Right forelimb (tissue), 1 donor: ENCODE measurements around the gene ADARB1.

Experiments used
- DNase-seq: peaks from one replicate; pipeline ENCODE4 v3.0.0-alpha.2; 2018

ADARB1 gene

DNA sequence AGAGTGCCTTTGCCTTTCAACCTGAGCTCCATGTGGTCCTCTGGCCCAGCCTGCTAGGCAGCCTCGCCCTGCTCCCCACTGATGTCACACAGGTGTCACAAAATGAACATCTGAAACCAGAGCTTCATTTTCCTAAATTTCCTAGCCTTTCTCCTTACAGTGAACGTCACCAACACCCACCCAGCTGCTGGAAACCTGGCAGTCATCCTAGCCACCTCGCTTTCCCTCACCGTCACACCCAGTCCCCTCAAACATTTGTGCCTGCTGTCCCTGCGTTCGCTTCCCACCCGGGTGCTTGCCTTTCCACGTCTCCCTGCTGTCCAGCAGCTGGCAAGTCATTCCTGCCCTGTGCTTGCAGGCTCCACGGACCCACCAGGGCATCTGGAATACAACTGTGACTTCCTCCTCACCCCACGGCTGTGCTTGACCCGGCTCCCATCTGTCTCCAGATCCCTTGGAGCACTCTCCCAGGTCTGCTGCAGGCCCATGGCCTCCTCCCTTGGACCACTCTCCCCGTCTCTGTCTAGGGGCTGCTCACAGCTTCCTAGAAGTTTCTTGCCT, 23.5 kb downstream of the ADARB1 start:
- no peak for DNase-seq

GRCh38 chr21:45098867-45099266, 24.5 kb downstream of the ADARB1 start:
- no peak for DNase-seq

- DNase-seq = no peak
Measured at GRCh38 chr21:45099571-45099970, 25.2 kb downstream of the ADARB1 start.

- DNase-seq = no peak
Measured at GRCh38 chr21:45100866-45101265, 26.5 kb downstream of the ADARB1 start.

GRCh38 chr21:45102391-45102932, 28.1 kb downstream of the ADARB1 start:
- DNase-seq = no peak

DNA sequence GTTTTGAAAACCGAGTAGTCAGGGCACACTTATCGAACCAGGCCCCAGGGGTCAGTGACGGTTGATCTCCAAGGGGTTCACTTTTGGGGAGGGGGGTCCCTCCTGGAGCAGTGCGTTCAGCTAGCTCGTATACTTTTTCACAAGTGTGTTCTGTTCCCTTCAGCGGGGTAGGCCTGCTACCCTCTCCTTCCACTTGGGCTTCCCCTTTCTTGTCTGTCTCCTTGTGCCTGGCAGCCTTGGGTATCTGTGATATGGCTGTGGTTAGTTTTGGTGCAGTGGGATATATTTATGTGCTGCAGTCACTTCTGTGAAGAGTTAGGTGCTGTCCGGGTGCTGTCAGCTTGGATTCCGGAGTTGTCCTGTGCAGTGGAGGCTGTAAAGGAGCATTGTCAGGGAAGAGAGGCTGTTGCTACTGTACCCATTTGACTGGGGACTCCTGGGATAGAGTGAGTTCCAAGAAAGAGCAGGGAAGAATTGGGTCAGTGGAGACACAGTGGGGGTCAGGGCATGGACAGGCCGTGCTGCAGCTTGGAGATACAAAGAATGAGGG, 29.7 kb downstream of the ADARB1 start:
- DNase-seq = no peak

- DNase-seq = no peak
Measured at GRCh38 chr21:45104560-45104959, 30.2 kb downstream of the ADARB1 start.

GRCh38 chr21:45105906-45106485, 31.6 kb downstream of the ADARB1 start:
- no peak for DNase-seq

- DNase-seq = no peak
Measured at GRCh38 chr21:45108034-45108790, 33.8 kb downstream of the ADARB1 start.

DNA sequence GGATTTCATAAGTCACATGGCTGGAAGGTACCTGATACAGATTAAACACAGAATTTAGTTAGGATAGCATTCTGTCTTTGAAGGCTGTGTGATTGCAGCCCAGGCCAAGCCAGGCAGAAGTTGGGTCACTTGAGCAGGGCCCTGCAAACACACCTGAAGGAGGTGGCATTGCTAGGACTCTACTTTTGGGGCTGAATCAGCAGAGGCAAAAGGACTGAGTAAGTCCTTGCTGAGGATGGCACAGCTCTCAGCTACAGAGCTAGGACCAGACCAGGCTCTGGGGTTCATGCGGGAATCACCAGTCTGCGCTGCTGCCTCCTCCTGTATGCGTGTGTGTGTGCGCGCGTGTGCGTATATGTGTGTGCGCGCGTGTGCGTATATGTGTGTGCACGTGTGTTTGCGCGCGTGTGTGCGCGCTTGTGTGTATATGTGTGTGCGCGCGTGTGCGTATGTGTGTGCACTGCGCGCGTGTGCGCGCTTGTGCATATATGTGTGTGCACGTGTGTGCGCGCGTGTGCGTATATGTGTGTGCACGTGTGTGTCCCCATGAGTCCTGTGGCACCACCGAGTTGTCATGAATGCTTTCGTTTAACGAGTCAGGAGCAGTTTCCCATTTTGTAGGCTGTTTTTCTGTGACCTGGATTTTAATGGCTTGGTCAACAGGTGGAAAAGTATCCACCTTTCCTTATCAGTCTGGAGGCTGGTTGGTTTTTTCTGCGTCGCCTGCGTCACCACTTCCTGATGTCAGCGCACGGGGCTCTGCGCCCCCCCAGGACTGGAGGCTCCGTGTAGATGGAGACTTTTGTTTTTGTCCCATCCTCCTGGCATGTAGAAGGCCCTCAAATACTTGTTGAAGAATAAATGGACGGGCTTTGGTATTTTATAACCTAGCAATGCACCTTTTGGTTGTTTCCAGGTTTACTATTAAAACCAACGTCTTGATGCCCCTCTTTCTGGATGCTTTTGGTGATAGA, 34.7 kb downstream of the ADARB1 start:
- no peak for DNase-seq

DNA sequence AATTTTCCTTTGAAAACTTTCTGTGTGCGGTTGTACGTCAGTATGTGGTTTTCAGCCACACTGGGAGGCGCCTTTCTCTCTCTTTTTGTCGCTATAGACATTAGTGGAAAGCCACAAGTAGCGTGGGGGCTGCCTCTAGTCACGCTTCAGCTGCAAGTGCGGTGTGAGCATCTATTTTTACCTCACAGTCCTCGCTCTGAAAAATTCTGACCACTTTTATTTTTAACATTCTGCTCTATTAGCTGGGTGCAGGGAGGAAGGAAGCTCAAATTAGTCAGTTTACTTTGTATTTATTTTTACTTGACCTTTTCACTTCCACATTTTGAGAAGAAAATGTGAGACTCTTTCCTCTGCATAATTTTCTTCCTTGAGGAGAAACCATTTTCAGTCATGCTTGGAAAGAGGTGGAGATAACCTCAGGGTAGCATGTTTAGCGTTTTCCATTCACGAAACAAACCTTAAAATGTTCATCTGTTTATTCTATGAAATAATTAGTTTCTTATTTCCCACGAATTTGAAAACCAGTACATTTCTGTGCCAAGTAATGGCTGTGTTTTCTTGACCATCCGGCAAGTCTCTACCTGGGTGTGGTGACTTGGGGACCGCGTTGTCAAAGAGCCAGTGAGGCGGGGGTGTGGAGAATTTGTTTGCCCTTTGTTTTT, 35.6 kb downstream of the ADARB1 start:
- DNase-seq = no peak

DNA sequence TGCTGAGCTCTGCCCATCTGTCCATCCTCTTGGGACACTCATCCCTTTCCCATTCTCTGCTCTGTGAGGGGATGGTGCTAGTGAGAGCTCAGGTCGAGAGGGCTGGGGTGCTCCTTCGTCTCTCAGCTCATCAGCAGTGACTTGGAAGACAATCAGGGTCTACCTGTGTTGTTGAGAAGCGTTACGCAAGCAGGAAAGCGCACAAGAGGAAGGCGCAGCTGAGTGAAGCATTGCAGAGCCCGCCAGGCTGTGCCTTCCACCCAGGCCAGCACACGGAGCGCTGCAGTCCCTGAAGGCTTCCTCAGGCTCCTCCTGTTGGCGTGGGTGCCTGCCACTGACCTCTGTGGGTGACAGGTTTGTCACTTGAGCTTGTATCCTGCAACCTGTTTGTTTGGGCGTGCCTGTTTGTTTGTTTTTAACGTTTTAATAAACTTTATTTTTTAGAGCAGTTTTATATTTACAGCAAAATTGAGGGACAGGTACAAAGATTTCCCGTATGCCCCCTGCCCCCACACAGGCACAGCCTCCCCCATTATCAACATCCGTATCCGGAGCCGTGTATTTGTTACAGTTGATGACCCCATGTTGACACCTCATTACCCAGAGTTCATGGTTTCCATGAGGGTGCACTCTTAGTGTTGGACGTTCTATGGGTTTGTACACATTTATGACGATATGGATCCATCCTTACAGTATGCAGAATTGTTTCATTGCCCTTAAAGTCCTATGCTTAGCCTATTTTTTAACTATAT, 36.7 kb downstream of the ADARB1 start:
- no peak for DNase-seq

- DNase-seq = no peak
Measured at GRCh38 chr21:45111703-45112102, 37.3 kb downstream of the ADARB1 start.

DNA sequence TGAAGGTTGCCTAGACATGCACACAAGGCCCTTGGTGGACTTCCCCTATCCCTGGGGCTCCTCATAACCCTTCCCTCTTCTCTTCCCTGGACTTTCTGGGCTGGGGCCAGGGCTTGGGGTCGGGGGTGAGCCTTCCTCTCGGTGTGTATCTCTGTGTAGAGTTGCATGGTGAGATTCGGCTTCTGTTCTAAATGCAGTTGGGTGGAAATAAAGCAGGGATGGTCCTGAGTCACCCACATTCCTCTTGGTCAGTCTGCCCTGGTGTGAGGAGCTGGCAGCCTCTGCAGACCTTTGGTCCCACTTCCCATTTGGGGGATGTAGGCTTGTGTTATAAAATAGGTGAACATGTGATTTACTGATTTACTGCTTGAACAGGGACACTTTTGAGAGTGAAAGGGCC, 38.0 kb downstream of the ADARB1 start:
- DNase-seq = no peak

GRCh38 chr21:45113543-45113942, 39.2 kb downstream of the ADARB1 start:
- DNase-seq = no peak

GRCh38 chr21:45114072-45114471, 39.7 kb downstream of the ADARB1 start:
- DNase-seq = no peak

DNA sequence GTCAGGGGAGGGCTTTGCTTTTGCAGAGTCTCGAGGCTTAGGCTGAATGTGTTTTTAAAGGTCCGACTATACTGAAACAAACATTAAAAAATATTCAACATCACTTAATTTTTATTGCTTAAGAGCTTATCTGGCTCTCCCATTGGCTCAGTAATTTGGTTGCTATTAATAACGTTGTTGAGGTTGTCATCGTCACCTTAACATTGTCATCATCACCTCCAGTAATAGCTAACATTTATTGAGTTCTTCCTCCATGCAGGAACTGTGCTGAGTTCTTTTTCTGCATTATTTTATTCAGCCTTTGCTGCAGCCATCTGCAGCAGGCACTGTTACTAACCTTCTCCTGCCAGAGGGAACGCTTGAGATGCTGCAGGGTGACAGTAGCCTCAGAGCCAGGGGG, 40.1 kb downstream of the ADARB1 start:
- no peak for DNase-seq

DNA sequence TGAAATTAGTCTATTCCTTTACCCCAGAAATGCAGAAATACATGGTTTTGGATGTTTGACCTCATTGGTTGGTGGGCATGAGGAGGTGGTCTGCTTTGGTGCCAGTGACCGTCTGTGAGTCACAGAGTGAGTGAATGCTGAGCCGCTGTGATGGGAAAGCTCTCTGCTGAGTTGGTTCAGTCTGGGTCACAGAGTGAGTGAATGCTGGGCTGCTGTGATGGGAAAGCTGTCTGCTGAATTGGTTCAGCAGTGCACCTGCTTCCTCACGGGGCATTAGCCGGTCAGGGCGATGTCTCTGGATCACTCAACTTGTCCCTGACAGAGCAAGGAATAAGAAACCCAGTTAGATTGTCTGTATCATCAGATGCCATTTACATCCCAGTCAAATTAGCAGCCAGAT, 40.8 kb downstream of the ADARB1 start:
- no peak for DNase-seq

DNA sequence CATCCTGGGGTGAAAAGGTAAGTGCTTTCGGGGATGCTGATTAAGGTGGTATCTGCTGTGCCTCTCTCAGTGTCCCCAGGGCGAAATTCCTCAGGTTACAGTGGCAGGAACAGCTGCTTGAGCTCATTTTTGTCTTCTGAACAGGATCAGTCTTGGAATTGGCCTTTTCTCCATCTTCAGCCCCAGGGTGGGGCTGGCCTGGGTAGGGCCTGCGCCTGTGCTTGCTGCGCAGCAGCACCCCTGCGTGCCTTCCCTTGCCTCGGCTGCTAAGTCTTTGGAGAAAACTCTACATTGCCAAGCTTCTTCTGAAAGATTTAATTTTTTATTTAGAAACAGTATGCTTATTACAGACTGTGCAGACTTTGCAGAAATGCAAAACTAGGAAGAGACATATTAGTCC, 41.7 kb downstream of the ADARB1 start:
- DNase-seq = no peak

DNA sequence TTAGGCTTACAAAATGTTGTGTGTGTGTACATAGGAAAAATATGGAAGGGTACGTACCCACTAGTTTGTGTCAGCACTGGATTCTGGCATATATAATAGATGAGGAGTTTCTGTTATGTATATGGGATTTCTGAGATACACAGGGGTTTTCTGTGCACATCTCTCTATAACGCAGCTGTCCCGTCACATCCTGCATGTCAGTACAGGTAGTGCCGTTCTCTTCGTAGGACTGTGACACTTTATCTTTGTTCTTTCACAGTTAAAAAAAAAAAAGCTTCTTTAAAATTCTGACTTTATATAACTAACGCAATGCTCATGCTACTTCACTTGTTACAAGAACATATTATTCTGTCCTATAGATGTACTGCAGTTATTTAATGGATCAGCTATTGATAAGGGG, 42.9 kb downstream of the ADARB1 start:
- DNase-seq = no peak

GRCh38 chr21:45118099-45118498, 43.7 kb downstream of the ADARB1 start:
- no peak for DNase-seq
